AG04449 (cell line): Measurements from ENCODE around the gene HOXD11.

ENCODE experiments used
- CTCF ChIA-PET: fragments of 350-600 bp; formaldehyde crosslinking; extraction: SDS; loops from one replicate; lab custom pipeline; 2021; ENCODE audit warnings: antibody characterized with exemption; lab: Yijun Ruan, JAX
- POLR2A ChIA-PET: fragments of 400-600, 350-600 bp; formaldehyde crosslinking; extraction: SDS; loops from one replicate; lab custom pipeline; 2020; ENCODE audit warnings: antibody characterized with exemption, inconsistent platforms; lab: Yijun Ruan, JAX
- DNase-seq: peaks from one replicate; pipeline ENCODE4 v3.0.0-alpha.2; 2010; ENCODE audit warnings: low read depth, low spot score
- H3K4me3 ChIP-seq: 2 replicates; pipeline ENCODE4 v1.5.1; 2011; ENCODE audit warnings: low read depth, mild to moderate bottlenecking, control low read depth, low read length
- CTCF ChIP-seq: IDR thresholded peaks from one replicate; pipeline ENCODE4 v1.5.1; 2011; ENCODE audit warnings: mild to moderate bottlenecking, moderate library complexity, low read length, control low read depth, inconsistent platforms; ENCODE audit not compliant: insufficient read depth; ENCODE audit errors: missing control alignments

Gene HOXD11

DNA sequence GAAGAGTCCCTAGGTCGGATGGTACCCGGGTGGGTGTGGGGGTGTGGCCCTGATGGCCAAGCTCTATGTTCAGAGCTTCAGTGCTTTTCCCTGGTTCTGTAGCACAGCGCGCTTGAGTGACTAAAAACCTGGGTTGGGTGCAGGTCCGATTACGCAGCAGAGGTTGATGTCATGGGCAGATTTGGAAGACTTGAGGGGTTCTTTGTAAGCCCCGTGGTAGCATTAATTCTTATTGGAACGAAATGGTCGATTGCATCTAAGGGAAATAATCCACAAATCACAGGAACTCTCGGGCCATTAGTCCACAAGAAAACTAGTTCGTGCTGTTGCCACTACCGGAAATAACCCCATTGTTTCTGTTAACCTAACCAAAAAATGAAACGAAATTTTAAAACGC is 31.4 kb downstream of the HOXD11 start:
- no peak for DNase-seq
- ChIA-PET POLR2A (interaction anchor here (0.5 to 1.6 kb wide), 5 partner anchors 8 to 513 kb away, joined by 3 to 7 read pairs (median 3); no protein-coding TSS in a partner anchor), CTCF (interaction anchor here (0.9 to 30.2 kb wide), 12 partner anchors 10 to 1010 kb away, joined by 3 to 1421 read pairs (median 10); partner anchors contain the start of genes HOXD3, HOXD4 and HOXD8)
- TF ChIP-seq CTCF, result no peak
- H3K4me3 ChIP-seq, result peak overlapping the region; percentile 78

GRCh38 chr2:176138923-176139660 is 32.0 kb downstream of the HOXD11 start:
- ChIA-PET CTCF (interaction anchor here (0.9 to 30.2 kb wide), 26 partner anchors 10 to 1126 kb away, joined by 3 to 1421 read pairs (median 5); partner anchors contain the start of genes HOXD3, HOXD4 and HOXD8), POLR2A (interaction anchor here (0.5 to 2.1 kb wide), 7 partner anchors 8 to 513 kb away, joined by 3 to 16 read pairs (median 4); no protein-coding TSS in a partner anchor)
- peak overlapping the region; percentile 78 for H3K4me3 ChIP-seq
- no peak for TF ChIP-seq CTCF
- no peak for DNase-seq

GRCh38 chr2:176139661-176140512 is 32.8 kb downstream of the HOXD11 start:
- H3K4me3 ChIP-seq, result peak overlapping the region; percentile 78
- POLR2A ChIA-PET, result interaction anchor here (0.6 to 2.1 kb wide), 6 partner anchors 8 to 589 kb away, joined by 3 to 16 read pairs (median 5); no protein-coding TSS in a partner anchor
- no peak for DNase-seq
- no peak for TF ChIP-seq CTCF
- CTCF ChIA-PET, result interaction anchor here (0.7 to 30.2 kb wide), 55 partner anchors 11 to 1125 kb away, joined by 3 to 1421 read pairs (median 5); partner anchors contain the start of genes HOXD3, HOXD4, HOXD8 and MTX2

DNA sequence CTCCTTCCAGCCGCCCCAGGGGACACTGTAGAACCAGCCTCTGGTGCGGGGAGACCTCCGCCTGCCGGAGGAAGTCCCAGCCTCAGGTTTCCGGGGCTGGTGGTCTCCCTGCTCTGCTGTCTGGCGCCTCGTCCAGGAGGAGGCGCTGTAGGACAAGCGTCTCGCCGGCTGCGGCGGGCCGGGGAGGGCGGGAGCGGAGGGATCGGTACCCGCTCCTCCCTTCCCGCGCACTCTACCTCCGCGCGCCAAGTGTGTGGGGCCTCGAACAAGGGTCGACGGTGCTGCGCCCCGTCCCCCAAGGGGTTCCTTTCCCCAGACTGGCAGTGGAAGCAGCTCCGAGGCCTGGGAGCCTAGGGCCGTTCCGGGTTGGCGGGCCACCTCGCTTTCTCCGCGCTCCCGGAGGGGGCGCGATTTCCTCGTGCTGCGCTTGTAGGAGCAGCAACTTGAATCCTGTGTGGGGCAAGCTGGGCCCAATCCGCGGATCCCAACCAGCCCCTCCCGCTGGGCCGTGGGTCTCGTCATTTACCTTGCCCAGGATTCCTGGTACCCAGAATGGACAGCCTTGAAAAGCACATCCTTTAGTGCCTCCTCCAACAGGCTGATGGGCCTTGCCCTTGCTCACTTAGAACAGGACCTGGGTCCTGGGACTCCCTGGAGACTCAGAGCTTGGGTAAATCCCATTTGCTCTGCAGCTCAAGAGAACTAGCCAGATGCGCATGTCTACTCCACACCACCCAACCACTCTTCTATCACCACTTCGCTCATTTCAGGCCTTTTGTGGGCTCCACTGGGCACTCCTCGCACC is 33.6 kb downstream of the HOXD11 start:
- POLR2A ChIA-PET, result interaction anchor here (0.6 to 2.1 kb wide), 6 partner anchors 9 to 589 kb away, joined by 3 to 16 read pairs (median 4); no protein-coding TSS in a partner anchor

More for the DNA sequence above, 33.6 kb downstream of the HOXD11 start:
- DNase-seq, result no peak
- H3K4me3 ChIP-seq, result peak overlapping the region; percentile 71
- peak; percentile 98 for TF ChIP-seq CTCF
- CTCF ChIA-PET, result interaction anchor here (0.6 to 30.2 kb wide), 62 partner anchors 12 to 1124 kb away, joined by 3 to 1421 read pairs (median 4); partner anchors contain the start of genes HOXD3, HOXD4, HOXD8 and MTX2
